GM12878 (cell line): Measurements from ENCODE around the gene LRP1. TPM values are rescaled to one million over a fixed set of nuclear protein-coding genes. Genes with fewer than 3 reads are reported as not detected.
A peak's percentile ranks its signal among the peaks of the same experiment; 100 is the strongest.

Experiments
- ATF7 ChIP-seq: fragments of 450-650 bp; IDR thresholded peaks from 2 replicates; pipeline ENCODE4 v1.6.1; 2016; ENCODE audit warnings: low read depth, mild to moderate bottlenecking
- EZH2 ChIP-seq: IDR thresholded peaks from 2 replicates; pipeline ENCODE4 v1.6.1; 2012; ENCODE audit warnings: low read depth, mild to moderate bottlenecking, control low read depth, inconsistent platforms, low read length, borderline replicate concordance; ENCODE audit not compliant: control insufficient read depth
- HCFC1 ChIP-seq: fragments of 150-350 bp; IDR thresholded peaks from 2 replicates; pipeline ENCODE4 v1.6.1; 2014; ENCODE audit warnings: low read length
- MTA3 ChIP-seq: IDR thresholded peaks from 2 replicates; pipeline ENCODE4 v1.6.1; 2012; ENCODE audit warnings: low read length, inconsistent platforms, borderline replicate concordance
- NFIC ChIP-seq: IDR thresholded peaks from 2 replicates; pipeline ENCODE4 v1.6.1; 2012; ENCODE audit warnings: low read depth, mild to moderate bottlenecking, inconsistent platforms, low read length, moderate library complexity
- NFYA ChIP-seq: IDR thresholded peaks from 2 replicates; pipeline ENCODE4 v1.6.1; 2011; ENCODE audit warnings: low read depth, mild to moderate bottlenecking, low read length, improper control_type of control experiment, borderline replicate concordance
- PAX8 ChIP-seq: fragments of 450-650 bp; IDR thresholded peaks from 2 replicates; pipeline ENCODE4 v1.6.1; 2017; ENCODE audit warnings: mild to moderate bottlenecking, moderate library complexity
- POLR2AphosphoS2 ChIP-seq: IDR thresholded peaks from 2 replicates; pipeline ENCODE4 v1.6.1; 2011; ENCODE audit warnings: low read depth, mild to moderate bottlenecking, low read length, improper control_type of control experiment, moderate library complexity
- ZNF24 ChIP-seq: fragments of 450-650 bp; IDR thresholded peaks from 2 replicates; pipeline ENCODE4 v1.6.1; 2017; ENCODE audit warnings: antibody characterized with exemption, mild to moderate bottlenecking
- ZNF384 ChIP-seq: IDR thresholded peaks from 2 replicates; pipeline ENCODE4 v1.6.1; 2012; ENCODE audit warnings: low read depth, mild to moderate bottlenecking, low read length, improper control_type of control experiment, borderline replicate concordance
- polyA plus RNA-seq, 11 experiments: library from polyadenylated mRNA; depleted of rRNA in 4 of 11; unstranded in 6 of 11; stranded (reverse) in 5 of 11; fragments of >200 nt; fragmentation: Nextera tagmentation in 4 of 11; fragmentation: Illumina TruSeq in 1 of 11; extraction: Ambion mirVana in 4 of 11; extraction: Trizol in 1 of 11; gene quantifications; 1 replicate in 1 of 11; 2 replicates in 10 of 11; pipeline versions ENCODE4 v1.2.1 to v1.2.3, GENCODE V29; 2011 to 2016; ENCODE audit warnings: inconsistent platforms in 2 of 11, missing spikeins in 2 of 11, low read depth in 1 of 11
- total RNA-seq, 4 experiments: library from RNA; depleted of rRNA in 3 of 4; stranded (reverse); fragments of >200 nt in 3 of 4; fragmentation: Illumina TruSeq in 1 of 4; extraction: Trizol in 1 of 4; gene quantifications; 2 replicates each; pipeline versions ENCODE4 v1.2.1 to v1.2.3, GENCODE V29; 2013 to 2021
- TF ChIP-seq, protein P1 (sequence below), 3 experiments: IDR thresholded peaks in 2 of 3; conservative IDR thresholded peaks in 1 of 3; 2 replicates each; pipeline ENCODE4 v1.5.1; 2011; ENCODE audit warnings: low read depth in 3 of 3, low read length in 3 of 3, mild to moderate bottlenecking in 3 of 3, control low read depth in 2 of 3, moderate library complexity in 2 of 3, inconsistent platforms in 1 of 3, mixed read lengths in 1 of 3; ENCODE audit not compliant: control insufficient read depth in 2 of 3, insufficient read depth in 1 of 3; ENCODE audit errors: extremely low read depth in 1 of 3

Gene LRP1
- total and polyA plus RNA-seq, 10 of the 15 experiments (the other 5 are each of a cell fraction or from before 2014, with no cell fraction given), result under 0.01 to 1.1 (median 0.20) TPM; not detected in 2

DNA sequence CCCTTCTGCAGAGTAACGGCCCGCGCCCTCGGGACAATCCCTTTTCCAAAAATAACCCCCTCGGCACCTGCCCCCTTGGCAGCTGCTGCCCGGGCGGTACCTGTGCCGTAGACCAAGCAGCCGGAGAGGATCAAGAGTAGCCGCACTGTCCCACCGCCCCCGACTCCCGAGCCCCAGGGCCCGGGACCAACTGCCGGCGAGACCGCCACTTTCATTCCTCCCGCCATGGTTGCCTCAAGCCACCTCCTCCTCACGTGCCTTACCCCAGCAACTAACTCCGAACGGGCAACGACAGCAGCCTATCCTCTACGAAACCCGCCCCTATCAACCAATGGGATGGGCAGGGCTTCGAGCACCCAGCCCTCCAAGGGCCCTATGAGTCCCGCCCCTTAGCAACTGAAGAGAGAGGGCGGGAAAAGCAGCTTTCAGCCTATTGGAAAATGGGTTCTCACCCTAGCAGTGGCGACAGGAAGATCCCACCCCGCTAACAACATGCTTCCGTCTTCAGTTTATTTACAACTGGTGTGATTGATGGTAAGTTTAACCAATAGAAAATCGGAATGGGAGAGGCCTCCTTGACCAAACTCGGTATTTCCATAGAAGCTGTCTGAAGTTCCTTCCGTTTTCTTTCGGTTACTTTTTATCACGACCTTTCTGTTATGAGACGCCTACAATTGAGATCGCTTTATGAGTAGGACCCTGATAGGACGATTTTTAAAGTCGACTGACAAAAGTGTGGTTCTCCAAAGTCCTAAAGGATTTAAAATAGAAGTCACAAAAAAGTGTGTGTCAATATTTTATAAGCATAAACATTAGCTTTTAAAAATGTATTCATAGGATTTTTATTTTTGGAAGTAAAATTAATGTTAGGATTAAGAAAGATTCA is 49.5 kb upstream of the LRP1 start, which contains the start of gene NEMP1 (continued):
- TF ChIP-seq NFYA (no peak), ZNF384 (no peak), MTA3 (no peak), POLR2AphosphoS2 (0 out of 2 replicates have a peak, but pooled peaks have one; percentile 33), EZH2 (no peak), ZNF24 (no peak), NFIC (no peak), HCFC1 (no peak; the same call in 1 of the 2 replicates), ATF7 (peak; percentile 44; the same call in 1 of the 2 replicates), PAX8 (no peak)
- TF ChIP-seq, protein P1, sequence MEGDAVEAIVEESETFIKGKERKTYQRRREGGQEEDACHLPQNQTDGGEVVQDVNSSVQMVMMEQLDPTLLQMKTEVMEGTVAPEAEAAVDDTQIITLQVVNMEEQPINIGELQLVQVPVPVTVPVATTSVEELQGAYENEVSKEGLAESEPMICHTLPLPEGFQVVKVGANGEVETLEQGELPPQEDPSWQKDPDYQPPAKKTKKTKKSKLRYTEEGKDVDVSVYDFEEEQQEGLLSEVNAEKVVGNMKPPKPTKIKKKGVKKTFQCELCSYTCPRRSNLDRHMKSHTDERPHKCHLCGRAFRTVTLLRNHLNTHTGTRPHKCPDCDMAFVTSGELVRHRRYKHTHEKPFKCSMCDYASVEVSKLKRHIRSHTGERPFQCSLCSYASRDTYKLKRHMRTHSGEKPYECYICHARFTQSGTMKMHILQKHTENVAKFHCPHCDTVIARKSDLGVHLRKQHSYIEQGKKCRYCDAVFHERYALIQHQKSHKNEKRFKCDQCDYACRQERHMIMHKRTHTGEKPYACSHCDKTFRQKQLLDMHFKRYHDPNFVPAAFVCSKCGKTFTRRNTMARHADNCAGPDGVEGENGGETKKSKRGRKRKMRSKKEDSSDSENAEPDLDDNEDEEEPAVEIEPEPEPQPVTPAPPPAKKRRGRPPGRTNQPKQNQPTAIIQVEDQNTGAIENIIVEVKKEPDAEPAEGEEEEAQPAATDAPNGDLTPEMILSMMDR (IDR thresholded peaks at IDR 0.05 in 2 of 3, conservative IDR thresholded peaks at IDR 0.05 in 1 of 3; ENCODE audit: control insufficient read depth in 2 of 3, extremely low read depth in 1 of 3, insufficient read depth in 1 of 3, low read depth in 3 of 3, low read length in 3 of 3), result no peak
- TF ChIP-seq, all 136 proteins: peak for 60
